PC-9 (cell line): Measurements from ENCODE around the gene PANK2. TPM values are rescaled to one million over a fixed set of nuclear protein-coding genes. Genes with fewer than 3 reads are reported as not detected.

Source experiments
- BruUV-seq: library from RNA; stranded (reverse); fragments of 400-500 nt; replicated peaks from 2 replicates; lab custom pipeline; 2021; lab: Mats Ljungman, UMichigan
- CTCF ChIA-PET: fragments of 300-600 bp; sonication (Branson Sonifier 250); formaldehyde crosslinking; loops from one replicate; lab custom pipeline; 2022; ENCODE audit warnings: antibody characterized with exemption; lab: Charles Lee
- POLR2A ChIA-PET: fragments of 300-600 bp; sonication (Branson Sonifier 250); formaldehyde crosslinking; loops from one replicate; lab custom pipeline; 2022; ENCODE audit warnings: antibody characterized with exemption; ENCODE audit not compliant: unreplicated experiment; lab: Charles Lee
- DNase-seq, 2 experiments: peaks; one replicate each; pipeline versions ENCODE4 v3.0.0 to v3.0.0-alpha.2; 2015 to 2022; ENCODE audit warnings: mixed read lengths in 1 of 2
- H2AFZ ChIP-seq: fragments of 200-600 bp; sonication (generic); 2 replicates; pipeline ENCODE4 v1.8.1; 2017; ENCODE audit warnings: antibody characterized with exemption
- H3F3A ChIP-seq: fragments of 200-600 bp; sonication (generic); 2 replicates; pipeline ENCODE4 v1.8.1; 2017; ENCODE audit warnings: antibody characterized with exemption, mild to moderate bottlenecking, low read depth; ENCODE audit not compliant: insufficient read depth
- H3K27ac ChIP-seq: fragments of 200-600 bp; sonication (generic); 2 replicates; pipeline ENCODE4 v1.6.1; 2016; ENCODE audit warnings: mixed run types
- H3K27me3 ChIP-seq: fragments of 200-600 bp; sonication (generic); 2 replicates; pipeline ENCODE4 v1.6.1; 2016; ENCODE audit warnings: low read depth, mixed run types; ENCODE audit not compliant: insufficient read depth
- H3K36me3 ChIP-seq: fragments of 200-600 bp; sonication (generic); 2 replicates; pipeline ENCODE4 v1.6.1; 2016; ENCODE audit warnings: low read depth, mixed run types
- H3K4me1 ChIP-seq: fragments of 200-600 bp; sonication (generic); replicated peaks from 2 replicates; pipeline ENCODE4 v1.6.1; 2016; ENCODE audit warnings: mixed run types; ENCODE audit not compliant: insufficient read depth
- H3K4me2 ChIP-seq: fragments of 200-600 bp; sonication (generic); 2 replicates; pipeline ENCODE4 v1.6.1; 2017; ENCODE audit warnings: mixed run types
- H3K4me3 ChIP-seq: fragments of 200-600 bp; sonication (generic); 2 replicates; pipeline ENCODE4 v1.6.1; 2016; ENCODE audit warnings: mixed run types
- H3K79me2 ChIP-seq: fragments of 200-600 bp; sonication (generic); 2 replicates; pipeline ENCODE4 v1.6.1; 2017; ENCODE audit warnings: low read depth, mixed run types
- H3K9me2 ChIP-seq: fragments of 200-600 bp; sonication (generic); 2 replicates; pipeline ENCODE4 v1.8.1; 2017; ENCODE audit warnings: mild to moderate bottlenecking; ENCODE audit not compliant: insufficient read depth
- H3K9me3 ChIP-seq: fragments of 200-600 bp; sonication (generic); 2 replicates; pipeline ENCODE4 v1.8.1; 2016; ENCODE audit warnings: low read depth; ENCODE audit not compliant: insufficient read depth
- H4K20me1 ChIP-seq: fragments of 200-600 bp; sonication (generic); 2 replicates; pipeline ENCODE4 v1.8.1; 2017; ENCODE audit not compliant: insufficient read depth
- EZH2 ChIP-seq: fragments of 200-600 bp; sonication (generic); IDR thresholded peaks from 2 replicates; pipeline ENCODE4 v1.8.0; 2017; ENCODE audit warnings: antibody characterized with exemption, low read depth
- intact Hi-C: fragments of 100-400 bp; cut with micrococcal nuclease; formaldehyde crosslinking; loops from one replicate; pipeline ENCODE4 v1.10.0; 2022; ENCODE audit not compliant: unreplicated experiment
- total RNA-seq: library from RNA; stranded (reverse); gene quantifications from 2 replicates; pipeline ENCODE4 v1.2.3, GENCODE V29; 2021
- TF ChIP-seq, protein P1 (sequence below): fragments of 200-600 bp; sonication (generic); conservative IDR thresholded peaks from 2 replicates; pipeline ENCODE4 v1.6.1; 2017; ENCODE audit warnings: mixed run types, antibody characterized with exemption, mild to moderate bottlenecking, moderate library complexity

The PANK2 gene
- total RNA-seq, 1 experiment from 2014 or later: 51.6 TPM

DNA sequence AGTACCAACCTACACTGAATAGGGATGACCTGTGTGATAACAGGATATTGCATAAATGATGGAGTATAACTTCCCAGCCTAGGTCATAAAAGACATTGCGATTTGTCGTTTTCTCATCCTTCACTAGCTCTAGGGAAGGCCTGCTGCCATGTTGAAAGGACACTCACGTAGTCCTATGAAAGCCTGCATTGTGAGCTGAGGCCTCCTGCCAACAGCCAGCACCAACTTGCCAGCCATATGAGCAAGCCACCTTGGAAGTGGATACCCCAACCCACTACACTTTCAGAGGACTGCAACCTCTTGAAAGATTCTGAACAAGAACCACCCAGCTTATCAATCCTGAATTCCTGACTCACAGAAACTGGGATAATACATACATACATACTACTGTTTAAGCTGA is 3.5 kb upstream of the PANK2 start:
- H3K79me2 ChIP-seq: peaks cover 37% of the 10 kb centered on the region
- DNase-seq: no peak
- H3K4me1 ChIP-seq: peaks cover 11% of the 10 kb centered on the region
- no peaks in the 10 kb centered on the region for H3K27me3 ChIP-seq
- no peak overlapping the region for H3K27ac ChIP-seq
- no peaks in the 10 kb centered on the region for H3K36me3 ChIP-seq
- no peaks in the 10 kb centered on the region; the same call in 1 of the 2 replicates for H3F3A ChIP-seq
- intact Hi-C loops: no loop called here
- no peak overlapping the region for H2AFZ ChIP-seq
- no peak overlapping the region for H3K4me2 ChIP-seq
- H3K9me3 ChIP-seq: no peaks in the 10 kb centered on the region
- peaks cover 6% of the 10 kb centered on the region for H4K20me1 ChIP-seq
- no peak overlapping the region for H3K4me3 ChIP-seq
- no peaks in the 10 kb centered on the region for H3K9me2 ChIP-seq
- POLR2A ChIA-PET: no interaction called here
- CTCF ChIA-PET: no interaction called here
- no TSS peak for BruUV-seq
- TF ChIP-seq, protein P1, sequence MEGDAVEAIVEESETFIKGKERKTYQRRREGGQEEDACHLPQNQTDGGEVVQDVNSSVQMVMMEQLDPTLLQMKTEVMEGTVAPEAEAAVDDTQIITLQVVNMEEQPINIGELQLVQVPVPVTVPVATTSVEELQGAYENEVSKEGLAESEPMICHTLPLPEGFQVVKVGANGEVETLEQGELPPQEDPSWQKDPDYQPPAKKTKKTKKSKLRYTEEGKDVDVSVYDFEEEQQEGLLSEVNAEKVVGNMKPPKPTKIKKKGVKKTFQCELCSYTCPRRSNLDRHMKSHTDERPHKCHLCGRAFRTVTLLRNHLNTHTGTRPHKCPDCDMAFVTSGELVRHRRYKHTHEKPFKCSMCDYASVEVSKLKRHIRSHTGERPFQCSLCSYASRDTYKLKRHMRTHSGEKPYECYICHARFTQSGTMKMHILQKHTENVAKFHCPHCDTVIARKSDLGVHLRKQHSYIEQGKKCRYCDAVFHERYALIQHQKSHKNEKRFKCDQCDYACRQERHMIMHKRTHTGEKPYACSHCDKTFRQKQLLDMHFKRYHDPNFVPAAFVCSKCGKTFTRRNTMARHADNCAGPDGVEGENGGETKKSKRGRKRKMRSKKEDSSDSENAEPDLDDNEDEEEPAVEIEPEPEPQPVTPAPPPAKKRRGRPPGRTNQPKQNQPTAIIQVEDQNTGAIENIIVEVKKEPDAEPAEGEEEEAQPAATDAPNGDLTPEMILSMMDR: no peak
- no peak for TF ChIP-seq EZH2

DNA sequence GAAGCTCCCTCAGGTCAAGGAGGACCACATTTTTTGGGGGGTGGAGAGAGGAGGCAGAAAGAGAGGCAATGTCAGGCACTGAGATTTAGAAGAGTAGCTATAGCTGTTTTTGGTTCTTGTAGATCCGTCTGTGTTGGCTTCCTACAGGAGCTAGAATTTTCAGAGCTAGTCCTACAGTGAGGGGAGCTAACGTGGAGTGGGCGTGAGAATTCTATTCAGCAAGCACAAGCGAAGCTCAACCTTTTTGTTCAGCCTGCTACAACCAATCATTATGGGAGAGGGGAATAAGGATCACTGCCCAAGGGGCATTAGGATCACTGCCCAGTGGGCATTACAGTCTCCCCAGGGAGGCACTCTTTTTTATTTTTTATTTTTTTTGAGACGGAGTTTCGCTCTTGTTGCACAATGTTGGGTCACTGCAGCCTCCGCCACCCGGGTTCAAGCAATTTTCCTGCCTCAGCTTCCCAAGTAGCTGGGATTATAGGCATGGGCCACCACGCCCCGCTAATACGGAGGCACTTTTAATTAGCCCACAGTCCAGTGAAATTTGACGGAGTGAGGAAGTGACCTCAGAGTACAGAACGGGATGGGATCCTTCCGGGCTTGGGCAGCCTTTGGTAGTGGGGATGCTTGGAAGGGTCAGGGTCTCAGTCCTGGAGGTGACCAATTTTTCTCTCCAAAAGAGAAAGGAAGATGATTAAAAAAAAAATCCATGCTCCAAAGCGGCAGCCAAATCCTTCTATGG is 1.1 kb upstream of the PANK2 start:
- intact Hi-C loops: no loop called here
- peak overlapping the region; percentile 91 for H2AFZ ChIP-seq
- H3K27me3 ChIP-seq: no peaks in the 10 kb centered on the region
- BruUV-seq: no TSS peak
- H3K9me3 ChIP-seq: no peaks in the 10 kb centered on the region
- ChIA-PET CTCF (interaction anchor here (0.6 kb wide), 2 partner anchors 24 to 489 kb away, joined by 3 to 4 read pairs; no protein-coding TSS in a partner anchor), POLR2A (interaction anchor here (0.6 kb wide), 1 partner anchor 101 kb away, joined by 4 read pairs; the partner anchor contains the start of gene CENPB)
- peak overlapping the region; percentile 71 for H3K4me3 ChIP-seq
- TF ChIP-seq, protein P1: no peak
- TF ChIP-seq EZH2: no peak
- peaks cover 61% of the 10 kb centered on the region for H3K79me2 ChIP-seq
- H3K4me2 ChIP-seq: peak overlapping the region; percentile 89
- H3K36me3 ChIP-seq: peaks cover 10% of the 10 kb centered on the region
- no peaks in the 10 kb centered on the region for H3K9me2 ChIP-seq
- H4K20me1 ChIP-seq: peaks cover 29% of the 10 kb centered on the region
- H3K4me1 ChIP-seq: peaks cover 35% of the 10 kb centered on the region
- no peak for DNase-seq
- peak overlapping the region; percentile 30; the same call in 1 of the 2 replicates for H3K27ac ChIP-seq
- H3F3A ChIP-seq: no peaks in the 10 kb centered on the region; the same call in 1 of the 2 replicates

DNA sequence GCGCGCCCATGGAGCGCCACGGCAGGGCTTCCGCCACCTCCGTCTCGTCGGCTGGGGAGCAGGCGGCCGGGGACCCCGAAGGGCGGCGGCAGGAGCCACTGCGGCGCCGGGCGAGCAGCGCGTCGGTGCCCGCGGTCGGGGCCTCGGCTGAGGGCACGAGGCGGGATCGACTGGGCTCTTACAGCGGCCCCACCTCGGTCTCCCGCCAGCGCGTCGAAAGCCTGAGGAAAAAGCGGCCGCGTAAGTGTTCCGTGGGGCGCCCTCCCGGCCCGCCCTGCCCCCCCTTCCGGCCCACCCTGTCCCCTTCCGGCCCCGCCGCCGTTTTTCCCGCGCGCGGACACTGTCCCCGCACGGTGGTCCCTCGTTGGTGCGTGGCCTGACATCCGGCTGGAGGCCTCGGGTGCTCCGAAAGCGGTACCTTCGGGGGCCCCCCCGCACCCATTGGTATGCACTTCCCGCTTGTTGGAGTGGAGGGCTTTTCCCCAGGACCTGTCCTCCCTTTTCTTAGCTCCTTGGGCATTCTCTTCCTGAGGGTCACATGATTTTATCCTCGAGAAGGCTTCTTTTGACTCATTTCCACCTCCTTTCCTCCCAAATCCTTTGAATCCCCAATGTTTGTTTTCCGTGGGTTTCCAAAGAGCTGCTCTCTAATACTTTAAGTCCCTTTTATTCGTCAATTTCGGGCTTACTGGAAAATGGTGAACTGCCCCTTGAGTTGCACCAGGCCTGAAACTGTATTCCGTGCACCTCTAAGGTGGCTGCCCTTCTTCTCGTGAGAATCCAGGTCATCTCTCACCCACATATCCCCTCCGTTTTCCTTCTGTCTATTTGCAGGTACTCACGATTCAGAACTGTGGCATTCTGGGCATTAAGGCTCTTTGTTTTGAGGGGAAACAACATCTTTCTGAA is 556 bp downstream of the PANK2 start:
- ChIA-PET CTCF (interaction anchor here (0.6 kb wide), 1 partner anchor 39 kb away, joined by 3 read pairs; no protein-coding TSS in a partner anchor), POLR2A (interaction anchor here (0.5 kb wide), 1 partner anchor 559 kb away, joined by 5 read pairs; no protein-coding TSS in a partner anchor)
- Histone ChIP-seq H3K27me3 (no peaks in the 10 kb centered on the region), H3K4me1 (peaks cover 41% of the 10 kb centered on the region), H3K27ac (peak overlapping the region; percentile 38), H3K4me3 (peak overlapping the region; percentile 71), H3K79me2 (peaks cover 78% of the 10 kb centered on the region), H3F3A (no peaks in the 10 kb centered on the region; the same call in 1 of the 2 replicates), H3K36me3 (peaks cover 16% of the 10 kb centered on the region), H3K9me3 (no peaks in the 10 kb centered on the region), H2AFZ (peak overlapping the region; percentile 76), H3K4me2 (peak overlapping the region; percentile 91), H3K9me2 (no peaks in the 10 kb centered on the region), H4K20me1 (peaks cover 46% of the 10 kb centered on the region)
- peak in 1 of 2 experiments; percentile 16 for DNase-seq
- TF ChIP-seq, protein P1: no peak
- no peak for TF ChIP-seq EZH2
- BruUV-seq: no TSS peak
- intact Hi-C loops: no loop called here
